ENCODE results near the gene FBXW7. TPM values are rescaled to one million over a fixed set of nuclear protein-coding genes. Genes with fewer than 3 reads are reported as not detected.
A peak's percentile ranks its signal among the peaks of the same experiment; 100 is the strongest.

Gene FBXW7, protein sequence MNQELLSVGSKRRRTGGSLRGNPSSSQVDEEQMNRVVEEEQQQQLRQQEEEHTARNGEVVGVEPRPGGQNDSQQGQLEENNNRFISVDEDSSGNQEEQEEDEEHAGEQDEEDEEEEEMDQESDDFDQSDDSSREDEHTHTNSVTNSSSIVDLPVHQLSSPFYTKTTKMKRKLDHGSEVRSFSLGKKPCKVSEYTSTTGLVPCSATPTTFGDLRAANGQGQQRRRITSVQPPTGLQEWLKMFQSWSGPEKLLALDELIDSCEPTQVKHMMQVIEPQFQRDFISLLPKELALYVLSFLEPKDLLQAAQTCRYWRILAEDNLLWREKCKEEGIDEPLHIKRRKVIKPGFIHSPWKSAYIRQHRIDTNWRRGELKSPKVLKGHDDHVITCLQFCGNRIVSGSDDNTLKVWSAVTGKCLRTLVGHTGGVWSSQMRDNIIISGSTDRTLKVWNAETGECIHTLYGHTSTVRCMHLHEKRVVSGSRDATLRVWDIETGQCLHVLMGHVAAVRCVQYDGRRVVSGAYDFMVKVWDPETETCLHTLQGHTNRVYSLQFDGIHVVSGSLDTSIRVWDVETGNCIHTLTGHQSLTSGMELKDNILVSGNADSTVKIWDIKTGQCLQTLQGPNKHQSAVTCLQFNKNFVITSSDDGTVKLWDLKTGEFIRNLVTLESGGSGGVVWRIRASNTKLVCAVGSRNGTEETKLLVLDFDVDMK
- 10 to 100 TPM; 37.4 to 39.6 TPM for total RNA-seq

DNA sequence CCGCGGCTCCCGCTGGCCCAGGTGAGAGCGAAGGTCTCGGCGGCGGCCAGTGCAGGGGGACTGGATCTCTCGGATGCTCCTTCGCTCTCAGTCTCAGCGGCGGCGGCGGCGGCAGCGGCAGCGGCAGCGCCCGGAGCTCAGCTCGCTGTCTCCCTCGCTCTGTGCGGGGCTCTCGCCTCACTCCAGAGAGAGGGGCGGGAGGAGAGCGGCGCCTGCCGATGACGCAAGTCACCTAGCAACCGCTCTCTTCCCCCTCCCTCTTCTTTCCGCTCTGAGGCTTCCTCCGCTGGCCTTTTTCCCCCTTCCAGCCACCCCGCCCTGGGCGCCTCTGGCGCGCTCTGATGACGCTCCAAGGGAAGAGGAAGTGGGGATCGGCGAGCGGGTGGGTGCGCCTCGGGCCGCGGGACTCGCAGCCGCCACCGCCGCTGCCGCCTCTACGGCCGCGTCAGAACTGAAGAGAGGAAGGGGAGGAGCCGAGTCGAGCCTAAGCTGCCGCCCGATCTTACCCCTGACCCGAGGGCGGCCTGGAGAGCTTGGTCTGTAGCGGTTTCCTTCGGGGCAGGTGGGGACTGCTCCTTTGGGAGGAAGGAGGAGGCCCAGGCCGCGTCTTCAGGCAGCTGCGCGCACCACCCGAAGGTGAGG is at the start of gene FBXW7:
FBXW7 (minus strand) TSS at position 190 of the 642 bp plus-strand sequence. CDS start 124,289 bp downstream, outside the sequence.
- peaks cover 70% of the 10 kb centered on the region for H3K36me3 Mint-ChIP-seq (ENCODE audit: low read depth)

DNA sequence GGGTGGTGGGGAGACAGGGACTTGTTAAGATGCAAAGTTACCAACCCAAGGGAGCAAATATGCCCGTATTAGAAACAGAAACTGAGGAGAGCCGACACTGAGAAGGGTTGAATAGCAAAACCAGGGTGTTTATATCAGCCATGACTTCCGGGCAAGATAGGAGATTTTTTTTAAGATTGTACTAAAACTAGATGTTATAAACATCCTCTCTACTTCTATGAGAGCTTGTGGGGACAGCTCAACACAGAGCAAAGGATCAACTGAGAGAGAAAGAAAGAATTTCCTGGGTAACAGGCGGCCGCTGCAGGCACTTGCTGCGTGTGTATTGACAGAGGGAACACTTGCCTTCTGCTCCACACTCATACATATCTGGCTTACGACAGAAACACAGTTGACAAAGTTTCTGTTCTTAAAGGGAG is 49.1 kb upstream of the FBXW7 start:
- H3K27me3 Mint-ChIP-seq = no peaks in the 10 kb centered on the region
- H3K9me3 Mint-ChIP-seq = no peaks in the 10 kb centered on the region
- peak; percentile 71 for ATAC-seq (replicated peaks)
- H3K4me1 Mint-ChIP-seq = peaks cover 5% of the 10 kb centered on the region
- peak overlapping the region; percentile 75 for H3K4me3 Mint-ChIP-seq
- H3K36me3 Mint-ChIP-seq (ENCODE audit: low read depth) = no peaks in the 10 kb centered on the region
- peak overlapping the region; percentile 89 for H3K27ac Mint-ChIP-seq

More for the DNA sequence above, at the start of gene FBXW7:
- no peaks in the 10 kb centered on the region for H3K27me3 Mint-ChIP-seq
- H3K27ac Mint-ChIP-seq = peak within 1 kb of the TSS; percentile 97
- ATAC-seq (replicated peaks) = peak; percentile 91
- peak within 1 kb of the TSS; percentile 97 for H3K4me3 Mint-ChIP-seq
- H3K9me3 Mint-ChIP-seq = no peaks in the 10 kb centered on the region
- H3K4me1 Mint-ChIP-seq = peaks cover 38% of the 10 kb centered on the region

DNA sequence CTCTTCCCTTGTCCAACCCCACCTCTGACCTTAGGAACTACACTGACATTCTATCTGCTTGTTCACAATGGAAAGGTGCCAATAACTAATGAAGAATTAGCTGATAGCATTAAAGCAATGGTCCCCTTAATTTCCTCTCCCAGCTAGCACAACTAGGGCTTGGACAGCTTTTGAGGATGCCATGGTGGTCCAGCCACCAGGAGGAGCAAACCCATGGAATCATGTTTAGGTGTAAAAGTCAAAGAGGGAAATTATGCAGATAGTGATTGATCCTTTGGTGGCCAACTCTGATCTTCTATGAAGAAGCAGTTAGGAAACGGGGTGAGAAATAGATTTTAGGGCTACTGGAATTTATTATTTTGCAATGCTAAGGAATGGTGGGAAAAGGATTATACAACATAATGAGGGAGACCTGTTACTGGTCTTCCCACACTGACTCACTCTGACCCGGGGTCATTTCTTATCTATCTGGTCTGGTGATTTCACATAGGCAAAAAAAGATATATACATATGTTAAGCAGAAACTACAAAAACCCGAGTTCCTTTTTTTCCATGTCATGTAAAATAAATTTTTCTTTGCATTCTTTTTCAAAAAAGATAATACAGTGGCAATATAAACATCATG is 45.8 kb upstream of the FBXW7 start:
- Mint-ChIP-seq H3K4me3 (no peak overlapping the region), H3K36me3 (ENCODE audit: low read depth) (no peaks in the 10 kb centered on the region), H3K9me3 (no peaks in the 10 kb centered on the region), H3K4me1 (peaks cover 5% of the 10 kb centered on the region), H3K27me3 (no peaks in the 10 kb centered on the region), H3K27ac (no peak overlapping the region)
- no peak for ATAC-seq (replicated peaks)

DNA sequence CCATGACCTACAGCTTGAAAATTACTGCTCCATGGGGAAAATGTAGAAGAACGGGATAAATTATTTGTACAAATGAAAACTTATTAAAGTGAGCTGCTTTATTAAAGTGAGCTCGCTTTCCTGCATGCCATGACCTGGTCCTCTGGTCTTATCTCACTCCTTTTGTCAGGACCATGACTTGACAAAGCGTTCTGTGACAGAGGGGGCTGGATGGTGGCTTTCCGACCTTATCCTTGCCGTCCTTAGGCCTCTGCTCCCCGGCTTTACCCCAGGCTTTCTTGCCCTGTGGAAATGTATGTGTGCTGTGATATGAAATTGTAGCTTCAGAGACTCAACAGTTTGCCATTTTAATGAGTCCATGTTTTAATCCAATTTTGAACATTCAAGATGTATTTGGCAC is 44.0 kb upstream of the FBXW7 start:
- Mint-ChIP-seq H3K4me3 (no peak overlapping the region), H3K36me3 (ENCODE audit: low read depth) (no peaks in the 10 kb centered on the region)
- ATAC-seq (replicated peaks) = no peak

DNA sequence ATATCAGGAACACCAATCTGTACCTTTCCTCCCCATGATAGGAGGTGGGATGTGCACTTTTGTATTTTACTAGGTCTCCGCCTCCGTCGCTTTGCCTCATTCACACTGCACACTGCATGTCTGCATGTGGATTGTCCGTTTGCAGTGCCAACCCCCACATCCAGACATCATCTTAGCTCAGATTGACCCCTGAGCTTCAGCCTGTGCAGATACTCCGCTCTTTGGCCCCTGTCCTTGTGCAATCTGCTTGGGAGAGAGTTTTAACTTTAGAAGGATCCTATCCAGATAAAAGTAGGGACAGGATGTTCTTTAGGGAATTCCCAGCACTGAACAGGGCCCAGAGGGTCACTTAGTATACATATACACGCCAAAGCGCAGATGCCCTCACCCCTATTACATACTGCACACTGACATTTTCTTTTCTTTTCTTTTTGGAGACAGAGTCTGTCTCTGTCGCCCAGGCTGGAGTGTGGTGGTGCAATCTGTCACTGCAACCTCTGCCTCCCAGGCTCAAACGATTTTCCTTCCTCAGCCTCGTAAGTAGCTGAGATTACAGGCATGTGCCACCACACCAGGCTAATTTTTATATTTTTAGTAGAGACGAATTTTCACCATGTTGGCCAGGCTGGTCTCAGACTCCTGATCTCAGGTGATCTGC is 43.3 kb upstream of the FBXW7 start:
- Mint-ChIP-seq H3K27ac (no peak overlapping the region), H3K4me3 (no peak overlapping the region), H3K9me3 (no peaks in the 10 kb centered on the region), H3K4me1 (no peaks in the 10 kb centered on the region), H3K36me3 (ENCODE audit: low read depth) (no peaks in the 10 kb centered on the region), H3K27me3 (no peaks in the 10 kb centered on the region)
- no peak for ATAC-seq (replicated peaks)

More for the DNA sequence above, 44.0 kb upstream of the FBXW7 start:
- H3K9me3 Mint-ChIP-seq = no peaks in the 10 kb centered on the region
- H3K27ac Mint-ChIP-seq = no peak overlapping the region
- H3K27me3 Mint-ChIP-seq = no peaks in the 10 kb centered on the region
- no peaks in the 10 kb centered on the region for H3K4me1 Mint-ChIP-seq

DNA sequence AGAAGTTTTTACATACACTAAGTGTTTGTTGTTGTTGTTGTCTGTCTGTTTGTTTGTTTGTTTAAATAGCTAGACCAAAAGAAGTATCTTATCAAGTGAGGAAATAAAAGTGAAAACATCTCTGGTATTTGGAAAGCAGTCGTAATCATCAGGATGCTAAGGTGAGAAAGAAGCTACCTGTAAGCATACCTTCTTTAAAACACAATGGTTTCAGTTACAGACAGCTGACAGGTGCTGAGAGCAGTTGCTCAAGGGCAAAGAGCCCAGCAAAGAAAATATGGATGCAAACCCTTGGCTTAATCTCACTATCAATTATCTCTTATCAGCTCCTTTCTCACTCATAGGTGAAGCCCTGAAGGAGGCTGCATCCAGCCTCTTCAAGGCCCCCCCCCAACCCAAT is 42.8 kb upstream of the FBXW7 start:
- H3K27me3 Mint-ChIP-seq = no peaks in the 10 kb centered on the region
- H3K9me3 Mint-ChIP-seq = no peaks in the 10 kb centered on the region
- no peak overlapping the region for H3K4me3 Mint-ChIP-seq
- no peaks in the 10 kb centered on the region for H3K36me3 Mint-ChIP-seq (ENCODE audit: low read depth)
- ATAC-seq (replicated peaks) = no peak
- no peaks in the 10 kb centered on the region for H3K4me1 Mint-ChIP-seq
- no peak overlapping the region for H3K27ac Mint-ChIP-seq

DNA sequence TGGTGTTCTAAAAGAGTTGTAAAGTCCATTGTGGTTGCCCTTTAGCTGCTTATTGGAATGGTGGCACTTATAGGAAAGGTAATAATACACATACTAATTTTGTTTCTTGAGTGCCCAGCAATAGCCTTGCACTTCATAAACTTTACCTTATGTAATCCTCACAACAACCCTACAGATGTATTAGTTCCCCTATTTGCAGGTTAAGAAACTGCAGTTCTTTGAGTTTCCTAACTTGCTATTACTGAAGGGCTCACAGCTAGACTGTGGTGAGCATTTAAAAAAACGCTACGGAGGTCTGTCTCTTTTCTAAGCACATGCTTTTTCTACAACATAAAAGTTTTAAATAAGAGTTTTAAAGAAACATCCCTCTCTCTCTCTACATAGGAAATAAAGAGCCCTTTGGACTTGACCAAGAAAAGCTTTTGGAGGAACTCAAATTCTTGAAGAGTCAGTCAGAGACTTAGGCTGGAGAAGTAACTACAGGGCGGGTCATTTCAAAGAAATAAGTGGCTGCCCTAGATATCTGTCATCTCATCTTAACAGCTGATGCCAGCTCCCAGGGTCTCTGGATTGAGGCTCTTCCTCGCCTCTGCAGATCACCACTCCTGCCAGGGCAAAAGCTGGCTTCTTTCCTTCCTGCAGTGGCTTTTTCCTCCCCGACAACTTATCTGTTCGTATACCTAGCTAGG is 42.0 kb upstream of the FBXW7 start:
- H3K4me3 Mint-ChIP-seq = no peak overlapping the region
- ATAC-seq (replicated peaks) = no peak

DNA sequence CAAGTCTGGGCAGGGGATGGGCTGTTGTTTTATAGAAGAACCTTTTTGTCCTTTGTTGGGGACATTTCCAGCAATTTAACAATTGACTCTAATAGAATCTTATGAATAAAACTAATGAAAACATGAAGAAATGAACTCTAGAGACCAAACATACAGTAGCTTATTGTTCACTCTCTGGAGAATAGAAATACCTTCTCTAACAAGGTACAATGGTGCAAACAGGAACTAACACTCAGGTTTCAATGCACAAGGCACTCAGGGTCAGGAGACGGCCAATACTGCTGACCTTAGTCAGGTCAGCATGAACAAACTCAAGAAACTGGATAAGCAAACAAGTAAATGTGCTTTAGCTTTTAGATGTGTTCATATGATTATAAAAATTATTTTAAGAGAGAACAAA is 39.6 kb upstream of the FBXW7 start:
- no peak for ATAC-seq (replicated peaks)
- H3K36me3 Mint-ChIP-seq (ENCODE audit: low read depth) = no peaks in the 10 kb centered on the region
- H3K4me3 Mint-ChIP-seq = no peak overlapping the region
- H3K27ac Mint-ChIP-seq = no peak overlapping the region
- H3K27me3 Mint-ChIP-seq = no peaks in the 10 kb centered on the region
- H3K4me1 Mint-ChIP-seq = no peaks in the 10 kb centered on the region
- no peaks in the 10 kb centered on the region for H3K9me3 Mint-ChIP-seq

More for the DNA sequence above, 42.0 kb upstream of the FBXW7 start:
- H3K9me3 Mint-ChIP-seq = no peaks in the 10 kb centered on the region
- no peaks in the 10 kb centered on the region for H3K27me3 Mint-ChIP-seq
- H3K36me3 Mint-ChIP-seq (ENCODE audit: low read depth) = no peaks in the 10 kb centered on the region
- H3K27ac Mint-ChIP-seq = no peak overlapping the region
- no peaks in the 10 kb centered on the region for H3K4me1 Mint-ChIP-seq

DNA sequence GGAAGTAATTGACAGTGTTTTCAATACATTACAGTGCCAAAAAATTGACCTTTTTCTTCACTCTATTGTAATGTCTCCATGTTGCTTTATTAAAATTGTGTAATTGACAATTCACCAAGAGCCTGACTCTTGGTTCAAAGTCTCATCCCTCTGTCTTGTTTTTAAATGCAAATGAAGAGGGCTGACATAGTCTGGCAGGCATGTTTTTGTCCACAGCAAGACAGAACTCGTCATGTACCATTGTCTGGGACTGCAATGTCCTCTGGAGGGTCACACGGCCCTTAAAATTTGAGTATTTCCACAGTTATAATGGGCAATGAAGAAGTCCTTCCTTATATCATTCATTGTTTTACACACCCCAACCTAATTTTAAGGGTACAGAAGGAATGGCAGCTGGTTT is 38.0 kb upstream of the FBXW7 start:
- Mint-ChIP-seq H3K27ac (no peak overlapping the region), H3K4me3 (no peak overlapping the region), H3K4me1 (no peaks in the 10 kb centered on the region), H3K36me3 (ENCODE audit: low read depth) (no peaks in the 10 kb centered on the region), H3K27me3 (no peaks in the 10 kb centered on the region), H3K9me3 (no peaks in the 10 kb centered on the region)
- no peak for ATAC-seq (replicated peaks)

DNA sequence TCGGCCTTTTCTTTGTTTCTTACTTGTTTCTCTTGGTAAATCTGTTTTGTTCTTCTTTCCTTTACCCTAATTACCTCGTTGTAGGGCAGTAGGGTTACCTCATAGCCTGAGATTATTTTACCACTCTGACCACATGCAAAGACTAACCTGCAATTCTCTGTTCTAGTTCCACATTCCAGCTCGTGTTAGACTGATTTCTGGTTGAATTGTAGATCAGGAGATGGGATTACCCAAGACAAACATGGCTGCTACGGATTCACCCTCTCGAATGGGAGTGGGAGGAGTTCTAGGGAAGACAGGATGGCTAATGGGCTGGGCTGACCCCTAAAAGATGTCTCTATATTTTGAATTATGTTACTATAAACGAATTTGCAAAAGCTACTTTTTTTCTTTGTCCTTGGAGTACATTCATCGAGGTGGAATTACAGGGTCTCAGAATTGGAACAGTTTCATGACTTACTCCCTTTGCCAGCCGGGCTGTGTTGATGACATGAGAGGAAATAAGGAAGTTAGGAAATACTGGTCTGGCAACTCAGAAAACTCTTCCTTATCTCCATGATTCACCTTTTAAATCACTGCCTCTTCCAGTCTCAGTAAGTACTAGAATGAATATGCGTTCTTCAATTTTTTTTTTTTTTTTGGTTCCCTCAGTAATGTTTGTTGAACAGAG is 36.7 kb upstream of the FBXW7 start:
- Mint-ChIP-seq H3K9me3 (no peaks in the 10 kb centered on the region), H3K4me1 (no peaks in the 10 kb centered on the region), H3K36me3 (ENCODE audit: low read depth) (no peaks in the 10 kb centered on the region), H3K4me3 (no peak overlapping the region), H3K27me3 (no peaks in the 10 kb centered on the region), H3K27ac (no peak overlapping the region)
- ATAC-seq (replicated peaks) = no peak

DNA sequence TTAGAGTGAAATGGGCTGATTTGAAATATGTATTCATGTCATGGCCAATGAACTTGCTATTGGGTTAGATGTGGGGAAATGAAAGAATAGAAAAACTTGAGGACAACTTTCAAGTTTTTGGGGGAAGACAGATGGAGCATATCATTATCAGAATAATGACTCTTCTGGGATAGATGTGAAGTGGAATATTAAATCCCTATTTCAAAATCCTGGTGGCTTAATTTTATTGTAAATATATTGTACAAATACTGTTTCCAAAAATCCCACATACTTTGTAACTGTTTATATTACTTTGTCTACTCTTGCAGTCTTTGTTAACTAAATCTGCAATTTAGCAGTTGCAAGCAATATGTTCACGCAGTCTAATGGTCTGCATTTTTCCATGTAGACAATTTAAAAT is 35.9 kb upstream of the FBXW7 start:
- Mint-ChIP-seq H3K4me3 (no peak overlapping the region), H3K27me3 (no peaks in the 10 kb centered on the region), H3K27ac (no peak overlapping the region), H3K9me3 (no peaks in the 10 kb centered on the region), H3K4me1 (no peaks in the 10 kb centered on the region), H3K36me3 (ENCODE audit: low read depth) (no peaks in the 10 kb centered on the region)
- no peak for ATAC-seq (replicated peaks)

DNA sequence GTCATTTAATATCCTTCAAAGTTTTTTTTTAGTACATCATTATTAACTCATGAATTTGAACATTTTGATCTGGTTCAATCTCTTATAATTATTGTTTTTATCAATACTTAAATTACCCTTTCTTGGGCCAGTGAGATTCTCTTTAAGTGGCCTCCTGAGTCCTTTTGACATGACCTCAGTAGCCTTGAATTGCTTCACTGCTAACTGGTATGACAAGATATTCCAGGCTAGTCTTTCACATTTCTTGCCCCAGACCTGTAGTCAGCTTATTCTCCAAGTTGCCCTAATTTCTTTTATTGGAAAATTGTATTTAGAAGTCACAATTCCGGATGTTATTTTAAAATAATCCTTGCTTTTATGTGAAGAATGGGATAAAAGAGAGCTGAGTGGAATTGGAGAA is 35.4 kb upstream of the FBXW7 start:
- no peaks in the 10 kb centered on the region for H3K27me3 Mint-ChIP-seq
- H3K4me1 Mint-ChIP-seq = no peaks in the 10 kb centered on the region
- H3K9me3 Mint-ChIP-seq = no peaks in the 10 kb centered on the region
- no peak for ATAC-seq (replicated peaks)
- H3K4me3 Mint-ChIP-seq = no peak overlapping the region
- no peak overlapping the region for H3K27ac Mint-ChIP-seq
- no peaks in the 10 kb centered on the region for H3K36me3 Mint-ChIP-seq (ENCODE audit: low read depth)

DNA sequence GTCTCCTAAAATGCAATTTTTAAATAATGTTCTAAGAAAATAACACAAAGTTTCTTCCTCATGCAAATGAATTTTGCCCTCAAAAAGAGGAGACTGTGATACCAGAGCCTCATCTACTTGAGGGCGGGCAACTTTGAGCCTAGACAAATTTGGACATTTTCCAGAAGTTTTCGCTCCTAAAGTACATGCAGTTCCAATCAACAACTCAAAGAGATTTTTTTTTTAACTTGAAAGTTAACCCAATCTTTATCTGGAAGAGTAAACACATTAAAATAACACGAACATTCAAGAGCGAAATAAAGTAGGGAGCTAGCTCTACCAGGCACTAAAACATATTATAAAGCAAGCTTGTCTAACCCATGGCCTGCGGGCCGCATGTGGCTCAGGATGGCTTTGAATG is 29.4 kb upstream of the FBXW7 start:
- no peak for ATAC-seq (replicated peaks)
- Mint-ChIP-seq H3K4me3 (no peak overlapping the region), H3K4me1 (no peaks in the 10 kb centered on the region)

More for the DNA sequence above, 29.4 kb upstream of the FBXW7 start:
- Mint-ChIP-seq H3K27ac (no peak overlapping the region), H3K36me3 (ENCODE audit: low read depth) (no peaks in the 10 kb centered on the region), H3K9me3 (no peaks in the 10 kb centered on the region), H3K27me3 (no peaks in the 10 kb centered on the region)
